HG03432 (cell line): Measurements from ENCODE around the gene BRF1.

Experiments used
- ATAC-seq: cut with Tn5 transposase; IDR thresholded peaks from one replicate; pipeline ENCODE4 v1.9.1; 2021; ENCODE audit warnings: mild to moderate bottlenecking, moderate library complexity; ENCODE audit not compliant: unreplicated experiment

BRF1 gene

DNA sequence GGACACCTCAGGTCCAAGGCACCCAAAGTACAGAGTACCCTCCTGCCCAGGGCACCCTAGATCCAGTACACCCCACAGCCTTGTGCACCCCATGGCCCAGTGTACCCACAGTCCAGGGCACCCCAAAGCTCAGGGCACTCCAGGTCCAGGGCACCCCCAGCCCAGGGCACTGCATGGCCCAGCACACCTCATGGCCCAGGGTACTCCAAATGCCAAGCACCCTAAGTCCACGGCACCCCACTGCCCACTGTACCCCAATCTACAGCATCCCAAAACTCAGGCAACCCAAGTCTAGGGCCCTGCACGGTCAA, 138.2 kb downstream of the BRF1 start:
- ATAC-seq, result no peak

DNA sequence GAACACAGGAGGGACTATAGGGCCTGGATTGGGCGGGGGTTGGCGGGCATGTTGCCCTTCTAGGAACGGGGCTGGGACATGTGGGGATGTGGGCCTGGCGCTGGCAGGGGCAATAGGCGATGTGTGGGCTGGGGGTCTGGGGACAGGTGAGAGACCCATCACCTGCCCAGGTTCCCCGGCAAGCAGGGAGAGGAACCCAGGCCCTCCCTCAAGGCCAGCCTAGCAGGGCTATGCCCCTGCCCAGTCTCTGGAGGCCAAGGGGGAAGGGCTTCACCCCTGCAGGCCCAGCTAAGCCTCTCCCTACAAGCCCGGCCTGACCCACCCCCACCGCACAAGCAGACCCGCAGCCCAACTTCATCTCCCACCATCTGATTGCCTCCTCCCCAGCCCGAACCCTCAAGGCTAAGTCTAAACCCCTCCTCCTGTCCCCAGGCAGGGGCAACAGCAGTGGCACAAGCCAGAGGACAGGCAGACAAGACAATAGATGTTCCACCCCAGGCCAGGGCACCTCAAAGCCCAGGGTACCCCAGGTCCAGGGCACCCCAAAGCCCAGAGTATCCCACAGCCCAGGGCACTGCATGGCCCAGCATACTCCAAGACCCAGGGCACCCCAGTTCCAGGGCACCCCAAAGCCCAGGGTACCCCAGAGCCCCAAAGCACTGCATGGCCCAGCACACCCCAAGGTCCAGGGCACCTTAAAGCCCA, 138.7 kb downstream of the BRF1 start:
- ATAC-seq, result no peak

DNA sequence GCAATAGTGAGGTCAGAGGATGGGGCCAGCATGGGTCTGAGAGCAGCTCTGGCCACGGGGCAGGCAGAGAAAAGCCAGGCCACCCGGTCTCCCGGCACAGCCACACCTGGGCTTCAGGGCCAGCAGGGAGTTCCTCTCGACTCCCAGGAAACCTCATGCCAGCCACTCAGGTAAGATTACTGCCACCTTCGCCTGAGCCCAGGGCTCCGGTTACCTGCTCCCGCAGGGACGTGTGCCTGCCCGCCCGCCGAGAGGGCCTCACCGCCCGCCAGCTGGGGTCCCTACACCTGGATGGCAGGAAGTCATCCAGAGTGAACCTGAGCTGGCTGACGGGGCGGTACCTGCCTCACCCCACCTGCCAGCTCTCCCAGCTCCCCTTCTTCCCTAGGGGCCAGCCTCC, 139.5 kb downstream of the BRF1 start:
- no peak for ATAC-seq

DNA sequence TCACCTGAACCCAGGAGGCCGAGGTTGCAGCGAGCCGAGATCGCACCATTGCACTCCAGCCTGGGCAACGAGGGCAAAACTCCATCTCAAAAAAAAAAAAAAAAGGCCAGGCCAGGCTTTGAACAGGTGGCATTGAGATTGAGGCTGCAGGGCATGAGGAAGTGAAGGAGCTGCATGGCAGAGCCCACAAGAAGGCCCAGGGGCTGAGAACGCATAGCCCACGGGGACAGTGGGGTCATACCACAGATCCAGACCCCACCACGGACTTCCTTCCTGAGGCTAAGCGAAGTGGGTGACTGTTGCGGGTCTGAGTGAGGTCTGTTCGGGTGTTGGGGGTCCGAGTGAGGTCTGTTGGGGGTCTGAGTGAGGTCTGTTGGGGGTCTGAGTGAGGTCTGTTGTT, 140.0 kb downstream of the BRF1 start:
- no peak for ATAC-seq

DNA sequence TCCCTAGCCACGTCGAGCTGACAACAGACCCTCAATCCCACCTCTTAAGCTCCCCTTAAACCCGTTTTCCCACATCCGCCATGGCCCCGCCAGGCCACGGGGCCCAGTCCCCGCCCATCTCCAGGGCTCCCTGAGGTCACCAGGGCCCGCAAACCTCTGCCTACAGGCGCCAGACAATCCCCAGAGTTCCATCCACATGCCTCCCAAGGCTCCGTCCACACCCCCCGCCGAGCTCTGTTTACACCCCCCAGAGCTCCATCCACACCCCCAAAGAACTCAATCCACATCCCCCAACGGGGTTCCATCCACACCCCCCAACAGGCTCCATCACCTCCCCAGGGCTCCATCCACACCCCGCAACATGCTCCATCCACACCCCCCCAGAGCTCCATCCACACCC, 141.5 kb downstream of the BRF1 start:
- no peak for ATAC-seq
